Fibroblast of villous mesenchyme (primary cell): ENCODE results near the gene TSHZ2. TPM values are rescaled to one million over a fixed set of nuclear protein-coding genes. Genes with fewer than 3 reads are reported as not detected.

Source experiments
- DNase-seq: peaks from one replicate; pipeline ENCODE4 v3.0.0-alpha.2; 2010; ENCODE audit warnings: low read depth
- H3K4me3 ChIP-seq: 2 replicates; pipeline ENCODE4 v1.5.1; 2011; ENCODE audit warnings: low read depth, mild to moderate bottlenecking, low read length
- CTCF ChIP-seq: IDR thresholded peaks from 2 replicates; pipeline ENCODE4 v1.5.1; 2012; ENCODE audit warnings: low read depth, mild to moderate bottlenecking, low read length; ENCODE audit not compliant: insufficient read depth
- total RNA-seq: library from RNA; depleted of rRNA; stranded (reverse); fragments of >200 nt; gene quantifications from 2 replicates; pipeline ENCODE4 v1.2.3, GENCODE V29; 2012

TSHZ2 gene
- total RNA-seq, 1 donor = 2.6 TPM

GRCh38 chr20:53150532-53150931 lies 178.4 kb downstream of the TSHZ2 start:
- DNase-seq = no peak
- no peak for TF ChIP-seq CTCF
- H3K4me3 ChIP-seq = no peak overlapping the region

- DNase-seq = no peak
- no peak for TF ChIP-seq CTCF
- no peak overlapping the region for H3K4me3 ChIP-seq
Observed at GRCh38 chr20:53152228-53152627, 180.1 kb downstream of the TSHZ2 start.

- no peak for TF ChIP-seq CTCF
- no peak overlapping the region for H3K4me3 ChIP-seq
- no peak for DNase-seq
Observed at GRCh38 chr20:53154540-53154939, 182.4 kb downstream of the TSHZ2 start.

- no peak overlapping the region for H3K4me3 ChIP-seq
- TF ChIP-seq CTCF = peak; percentile 68
- DNase-seq = peak; percentile 50
Observed at GRCh38 chr20:53157443-53158408, 185.6 kb downstream of the TSHZ2 start.

- DNase-seq = no peak
- no peak for TF ChIP-seq CTCF
- H3K4me3 ChIP-seq = no peak overlapping the region
Observed at GRCh38 chr20:53159160-53159559, 187.0 kb downstream of the TSHZ2 start.

GRCh38 chr20:53161073-53161472 lies 188.9 kb downstream of the TSHZ2 start:
- no peak overlapping the region for H3K4me3 ChIP-seq
- no peak for DNase-seq
- TF ChIP-seq CTCF = no peak
